Rectal smooth muscle tissue (tissue), 1 donor: Measurements from ENCODE around the gene INVS.
"Not testable (repeated sequence)": the region's sequence is repeated elsewhere in the genome, so short reads cannot be mapped to it uniquely, and the experiment has no call there.

Experiments used
- H3K27ac ChIP-seq: one replicate; pipeline ENCODE4 v1.7.0; 2013; ENCODE audit warnings: low read depth, low read length, inconsistent platforms
- H3K27me3 ChIP-seq: one replicate; pipeline ENCODE4 v1.7.0; 2013; ENCODE audit warnings: low read length; ENCODE audit not compliant: control insufficient read depth, insufficient read depth
- H3K36me3 ChIP-seq: one replicate; pipeline ENCODE4 v1.7.0; 2013; ENCODE audit warnings: low read length; ENCODE audit not compliant: control insufficient read depth, insufficient read depth
- H3K4me1 ChIP-seq: one replicate; pipeline ENCODE4 v1.7.0; 2013; ENCODE audit warnings: low read length; ENCODE audit not compliant: control insufficient read depth, insufficient read depth
- H3K4me3 ChIP-seq: one replicate; pipeline ENCODE4 v1.7.0; 2013; ENCODE audit warnings: low read length
- H3K9ac ChIP-seq: one replicate; pipeline ENCODE4 v1.7.0; 2013; ENCODE audit warnings: low read length

The INVS gene

GRCh38 chr9:100140303-100140702 lies 41.3 kb downstream of the INVS start:
- H3K27ac ChIP-seq, H3K9ac ChIP-seq, H3K27me3 ChIP-seq, H3K4me1 ChIP-seq, H3K4me3 ChIP-seq, H3K36me3 ChIP-seq: not testable (repeated sequence)

GRCh38 chr9:100141862-100142261 lies 42.8 kb downstream of the INVS start:
- H3K27ac ChIP-seq, H3K27me3 ChIP-seq, H3K4me1 ChIP-seq, H3K36me3 ChIP-seq, H3K4me3 ChIP-seq, H3K9ac ChIP-seq: not testable (repeated sequence)

GRCh38 chr9:100145167-100145934 lies 46.3 kb downstream of the INVS start:
- not testable (repeated sequence) for H3K9ac ChIP-seq, H3K27ac ChIP-seq, H3K4me1 ChIP-seq, H3K27me3 ChIP-seq, H3K4me3 ChIP-seq, H3K36me3 ChIP-seq

GRCh38 chr9:100145976-100146375 lies 46.9 kb downstream of the INVS start:
- H3K4me1 ChIP-seq, H3K27ac ChIP-seq, H3K36me3 ChIP-seq, H3K27me3 ChIP-seq, H3K9ac ChIP-seq, H3K4me3 ChIP-seq: not testable (repeated sequence)

- Histone ChIP-seq H3K36me3 (no peaks in the 10 kb centered on the region), H3K27me3 (no peaks in the 10 kb centered on the region), H3K9ac (no peak overlapping the region), H3K4me3 (no peak overlapping the region), H3K27ac (no peak overlapping the region), H3K4me1 (no peaks in the 10 kb centered on the region)
These were observed 51.2 kb downstream of the INVS start for GRCh38 chr9:100150214-100150613.

GRCh38 chr9:100160021-100160420 lies 61.0 kb downstream of the INVS start:
- Histone ChIP-seq H3K36me3 (no peaks in the 10 kb centered on the region), H3K4me1 (no peaks in the 10 kb centered on the region), H3K4me3 (no peak overlapping the region), H3K27me3 (no peaks in the 10 kb centered on the region), H3K9ac (no peak overlapping the region), H3K27ac (no peak overlapping the region)

- Histone ChIP-seq H3K27me3 (no peaks in the 10 kb centered on the region), H3K4me3 (no peak overlapping the region), H3K36me3 (no peaks in the 10 kb centered on the region), H3K9ac (no peak overlapping the region), H3K27ac (no peak overlapping the region), H3K4me1 (no peaks in the 10 kb centered on the region)
These were observed 68.1 kb downstream of the INVS start for GRCh38 chr9:100167176-100167575.

- Histone ChIP-seq H3K27me3 (no peaks in the 10 kb centered on the region), H3K4me1 (no peaks in the 10 kb centered on the region), H3K27ac (no peak overlapping the region), H3K36me3 (no peaks in the 10 kb centered on the region), H3K4me3 (no peak overlapping the region), H3K9ac (no peak overlapping the region)
These were observed 69.0 kb downstream of the INVS start for GRCh38 chr9:100167915-100168654.

- H3K36me3 ChIP-seq = no peaks in the 10 kb centered on the region
- no peaks in the 10 kb centered on the region for H3K4me1 ChIP-seq
- H3K27ac ChIP-seq = no peak overlapping the region
- no peak overlapping the region for H3K9ac ChIP-seq
- no peaks in the 10 kb centered on the region for H3K27me3 ChIP-seq
- no peak overlapping the region for H3K4me3 ChIP-seq
These were observed 71.0 kb downstream of the INVS start for GRCh38 chr9:100170085-100170484.

GRCh38 chr9:100170556-100170955 lies 71.5 kb downstream of the INVS start:
- H3K27ac ChIP-seq = no peak overlapping the region
- H3K4me1 ChIP-seq = no peaks in the 10 kb centered on the region
- no peak overlapping the region for H3K4me3 ChIP-seq
- H3K27me3 ChIP-seq = no peaks in the 10 kb centered on the region
- H3K9ac ChIP-seq = no peak overlapping the region
- peaks cover under 1% of the 10 kb centered on the region for H3K36me3 ChIP-seq

- Histone ChIP-seq H3K4me3 (no peak overlapping the region), H3K9ac (no peak overlapping the region), H3K36me3 (no peaks in the 10 kb centered on the region), H3K27me3 (no peaks in the 10 kb centered on the region), H3K4me1 (no peaks in the 10 kb centered on the region), H3K27ac (no peak overlapping the region)
These were observed 87.3 kb downstream of the INVS start for GRCh38 chr9:100186356-100186755.

- no peak overlapping the region for H3K4me3 ChIP-seq
- no peak overlapping the region for H3K9ac ChIP-seq
- no peaks in the 10 kb centered on the region for H3K27me3 ChIP-seq
These were observed 91.3 kb downstream of the INVS start for GRCh38 chr9:100190339-100190738.

GRCh38 chr9:100191264-100191663 lies 92.2 kb downstream of the INVS start:
- H3K36me3 ChIP-seq = no peaks in the 10 kb centered on the region
- no peak overlapping the region for H3K27ac ChIP-seq
- H3K4me3 ChIP-seq = no peak overlapping the region
- no peak overlapping the region for H3K9ac ChIP-seq
- no peaks in the 10 kb centered on the region for H3K4me1 ChIP-seq
- no peaks in the 10 kb centered on the region for H3K27me3 ChIP-seq

More at GRCh38 chr9:100190339-100190738, 91.3 kb downstream of the INVS start:
- Histone ChIP-seq H3K27ac (no peak overlapping the region), H3K4me1 (no peaks in the 10 kb centered on the region), H3K36me3 (no peaks in the 10 kb centered on the region)
